Sigmoid colon (tissue), 3 donors: ENCODE data around the gene OR2V1.

Source experiments
- POLR2A ChIP-seq, 2 donors: fragments of 450-650 bp; IDR thresholded peaks; one replicate each; pipeline ENCODE4 v1.6.1; 2016; ENCODE audit warnings: antibody characterized with exemption in 2 of 2, mild to moderate bottlenecking in 2 of 2, moderate library complexity in 2 of 2
- TF ChIP-seq, protein P1 (sequence below), 4 experiments: fragments of 450-650 bp in 3 of 4; fragments of 200-600 bp in 1 of 4; IDR thresholded peaks; one replicate each; pipeline ENCODE4 v1.5.1; 2016 to 2019; ENCODE audit warnings: antibody characterized with exemption in 4 of 4, mild to moderate bottlenecking in 3 of 4, moderate library complexity in 2 of 4

DNA sequence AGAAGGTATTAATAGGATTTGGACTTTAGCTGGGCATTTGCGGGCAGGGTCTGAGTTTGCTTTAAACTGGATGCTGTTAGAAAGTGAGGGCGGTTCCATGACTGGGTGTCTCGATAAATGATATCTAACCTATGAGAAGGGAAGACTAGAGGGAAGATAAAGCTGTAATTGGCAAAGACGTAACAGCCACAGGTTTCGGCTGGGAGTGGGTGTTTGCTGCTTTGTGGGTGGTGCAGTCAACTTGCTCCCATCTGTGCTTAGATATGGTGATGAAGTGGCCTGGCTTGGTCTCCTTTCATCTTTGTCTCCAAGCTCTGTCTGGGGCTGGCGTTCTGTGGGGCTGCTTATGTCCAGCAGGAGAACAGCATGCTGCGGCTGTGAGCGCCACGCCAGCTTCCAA is 23.3 kb downstream of the OR2V1 start:
- TF ChIP-seq, protein P1, sequence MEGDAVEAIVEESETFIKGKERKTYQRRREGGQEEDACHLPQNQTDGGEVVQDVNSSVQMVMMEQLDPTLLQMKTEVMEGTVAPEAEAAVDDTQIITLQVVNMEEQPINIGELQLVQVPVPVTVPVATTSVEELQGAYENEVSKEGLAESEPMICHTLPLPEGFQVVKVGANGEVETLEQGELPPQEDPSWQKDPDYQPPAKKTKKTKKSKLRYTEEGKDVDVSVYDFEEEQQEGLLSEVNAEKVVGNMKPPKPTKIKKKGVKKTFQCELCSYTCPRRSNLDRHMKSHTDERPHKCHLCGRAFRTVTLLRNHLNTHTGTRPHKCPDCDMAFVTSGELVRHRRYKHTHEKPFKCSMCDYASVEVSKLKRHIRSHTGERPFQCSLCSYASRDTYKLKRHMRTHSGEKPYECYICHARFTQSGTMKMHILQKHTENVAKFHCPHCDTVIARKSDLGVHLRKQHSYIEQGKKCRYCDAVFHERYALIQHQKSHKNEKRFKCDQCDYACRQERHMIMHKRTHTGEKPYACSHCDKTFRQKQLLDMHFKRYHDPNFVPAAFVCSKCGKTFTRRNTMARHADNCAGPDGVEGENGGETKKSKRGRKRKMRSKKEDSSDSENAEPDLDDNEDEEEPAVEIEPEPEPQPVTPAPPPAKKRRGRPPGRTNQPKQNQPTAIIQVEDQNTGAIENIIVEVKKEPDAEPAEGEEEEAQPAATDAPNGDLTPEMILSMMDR (IDR thresholded peaks at IDR 0.05): no peak
- no peak for TF ChIP-seq POLR2A (IDR thresholded peaks at IDR 0.05)
